Hepatocyte (in vitro differentiated cells): Measurements from ENCODE around the gene SRD5A1. TPM values are rescaled to one million over a fixed set of nuclear protein-coding genes. Genes with fewer than 3 reads are reported as not detected.

Source experiments
- DNase-seq: peaks from one replicate; pipeline ENCODE4 v3.0.0-alpha.2; 2016; ENCODE audit warnings: low spot score
- H2AFZ ChIP-seq: fragments of 200-600 bp; sonication (generic); 2 replicates; pipeline ENCODE4 v1.6.0; 2016; ENCODE audit warnings: antibody characterized with exemption, mild to moderate bottlenecking
- H3K27ac ChIP-seq: fragments of 200-600 bp; sonication (generic); 2 replicates; pipeline ENCODE4 v1.5.1; 2016; ENCODE audit warnings: mild to moderate bottlenecking
- H3K27me3 ChIP-seq: fragments of 200-600 bp; sonication (generic); 2 replicates; pipeline ENCODE4 v1.6.1; 2016
- H3K36me3 ChIP-seq: fragments of 200-600 bp; sonication (generic); replicated peaks from 2 replicates; pipeline ENCODE4 v1.5.1; 2016; ENCODE audit warnings: low read depth; ENCODE audit not compliant: insufficient read depth
- H3K4me1 ChIP-seq: fragments of 200-600 bp; sonication (generic); 2 replicates; pipeline ENCODE4 v1.5.1; 2016; ENCODE audit warnings: mild to moderate bottlenecking, moderate library complexity; ENCODE audit not compliant: insufficient read depth
- H3K4me2 ChIP-seq: fragments of 200-600 bp; sonication (generic); 2 replicates; pipeline ENCODE4 v1.6.0; 2016
- H3K4me3 ChIP-seq: fragments of 200-600 bp; sonication (generic); 2 replicates; pipeline ENCODE4 v1.5.1; 2016; ENCODE audit warnings: mild to moderate bottlenecking
- H3K79me2 ChIP-seq: fragments of 200-600 bp; sonication (generic); 2 replicates; pipeline ENCODE4 v1.6.0; 2017; ENCODE audit warnings: mild to moderate bottlenecking
- H3K9me2 ChIP-seq: fragments of 200-600 bp; sonication (generic); replicated peaks from 2 replicates; pipeline ENCODE4 v1.6.0; 2017; ENCODE audit warnings: mild to moderate bottlenecking; ENCODE audit not compliant: insufficient read depth
- H3K9me3 ChIP-seq: fragments of 200-600 bp; sonication (generic); 2 replicates; pipeline ENCODE4 v1.5.1; 2016; ENCODE audit warnings: low read depth, mild to moderate bottlenecking
- H4K20me1 ChIP-seq: fragments of 200-600 bp; sonication (generic); 2 replicates; pipeline ENCODE4 v1.6.0; 2016; ENCODE audit warnings: mild to moderate bottlenecking; ENCODE audit not compliant: insufficient read depth, poor library complexity, severe bottlenecking
- CTCF ChIP-seq: fragments of 200-600 bp; sonication (generic); IDR thresholded peaks from 2 replicates; pipeline ENCODE4 v1.5.1; 2016; ENCODE audit warnings: antibody characterized with exemption, mild to moderate bottlenecking; ENCODE audit not compliant: poor library complexity
- EZH2 ChIP-seq: fragments of 200-600 bp; sonication (generic); IDR thresholded peaks from 2 replicates; pipeline ENCODE4 v1.6.1; 2016; ENCODE audit warnings: antibody characterized with exemption, mild to moderate bottlenecking, borderline replicate concordance
- EZH2phosphoT487 ChIP-seq: fragments of 200-600 bp; sonication (generic); IDR thresholded peaks from one replicate; pipeline ENCODE4 v1.6.1; 2018; ENCODE audit warnings: antibody characterized with exemption, mild to moderate bottlenecking, low read depth, moderate library complexity; ENCODE audit not compliant: unreplicated experiment, severe bottlenecking
- WGBS: methylation state at CpG from one replicate; pipeline ENCODE4 v1.1.6; 2016; ENCODE audit warnings: low lambda C conversion rate; ENCODE audit errors: missing lambda C conversion rate; 5-methylcytosine and 5-hydroxymethylcytosine counted together
- polyA plus RNA-seq: library from polyadenylated mRNA; unstranded; fragments of >200 nt; fragmentation: Nextera tagmentation; extraction: Ambion mirVana; gene quantifications from 2 replicates; pipeline ENCODE4 v1.2.1, GENCODE V29; 2016
- total RNA-seq: library from RNA; depleted of rRNA; stranded (reverse); fragments of >200 nt; gene quantifications from 2 replicates; pipeline ENCODE4 v1.2.3, GENCODE V29; 2014

SRD5A1 gene
- total and polyA plus RNA-seq, 2 experiments from 2014 or later: 8.6 to 12.1 TPM

- no peaks in the 10 kb centered on the region for H3K27me3 ChIP-seq
Observed at GRCh38 chr5:6603643-6604042, 29.6 kb upstream of the SRD5A1 start.

GRCh38 chr5:6604341-6604740 lies 28.9 kb upstream of the SRD5A1 start:
- H3K79me2 ChIP-seq: no peaks in the 10 kb centered on the region
- H3K36me3 ChIP-seq: no peaks in the 10 kb centered on the region
- 94% methylated on average over 6 of the region's 6 CpGs for WGBS
- H3K9me3 ChIP-seq: no peaks in the 10 kb centered on the region
- no peak for DNase-seq
- H3K9me2 ChIP-seq: no peaks in the 10 kb centered on the region
- H2AFZ ChIP-seq: no peak overlapping the region
- no peaks in the 10 kb centered on the region for H3K4me1 ChIP-seq
- H3K27ac ChIP-seq: no peak overlapping the region
- no peak overlapping the region for H3K4me2 ChIP-seq
- TF ChIP-seq CTCF: no peak
- no peak for TF ChIP-seq EZH2
- TF ChIP-seq EZH2phosphoT487: no peak
- no peak overlapping the region for H3K4me3 ChIP-seq
- no peaks in the 10 kb centered on the region for H3K27me3 ChIP-seq
- H4K20me1 ChIP-seq: no peaks in the 10 kb centered on the region

More at GRCh38 chr5:6603643-6604042, 29.6 kb upstream of the SRD5A1 start:
- H3K4me1 ChIP-seq: no peaks in the 10 kb centered on the region
- no peaks in the 10 kb centered on the region for H3K9me2 ChIP-seq
- H3K4me3 ChIP-seq: no peak overlapping the region
- TF ChIP-seq CTCF (no peak), EZH2phosphoT487 (no peak), EZH2 (no peak)
- H3K27ac ChIP-seq: no peak overlapping the region
- no peaks in the 10 kb centered on the region for H4K20me1 ChIP-seq
- DNase-seq: peak; percentile 16
- no peaks in the 10 kb centered on the region for H3K9me3 ChIP-seq
- no peaks in the 10 kb centered on the region for H3K36me3 ChIP-seq
- no peak overlapping the region for H2AFZ ChIP-seq
- WGBS: 93% methylated on average over 5 of the region's 5 CpGs
- H3K79me2 ChIP-seq: no peaks in the 10 kb centered on the region
- no peak overlapping the region for H3K4me2 ChIP-seq

GRCh38 chr5:6604946-6605345 lies 28.3 kb upstream of the SRD5A1 start:
- H3K36me3 ChIP-seq: no peaks in the 10 kb centered on the region
- DNase-seq: no peak
- WGBS: 96% methylated on average over 12 of the region's 12 CpGs
- TF ChIP-seq CTCF (no peak), EZH2phosphoT487 (no peak), EZH2 (no peak)
- H3K79me2 ChIP-seq: no peaks in the 10 kb centered on the region
- no peak overlapping the region for H2AFZ ChIP-seq
- no peak overlapping the region for H3K4me3 ChIP-seq
- no peak overlapping the region for H3K27ac ChIP-seq
- no peaks in the 10 kb centered on the region for H4K20me1 ChIP-seq
- H3K4me2 ChIP-seq: no peak overlapping the region
- no peaks in the 10 kb centered on the region for H3K9me3 ChIP-seq
- no peaks in the 10 kb centered on the region for H3K9me2 ChIP-seq
- no peaks in the 10 kb centered on the region for H3K27me3 ChIP-seq
- H3K4me1 ChIP-seq: no peaks in the 10 kb centered on the region
